Measurements from ENCODE around the gene CABP7. TPM values are rescaled to one million over a fixed set of nuclear protein-coding genes. Genes with fewer than 3 reads are reported as not detected.

CABP7 gene
- total RNA-seq, 1 donor from 2014 or later = 0.12 TPM

DNA sequence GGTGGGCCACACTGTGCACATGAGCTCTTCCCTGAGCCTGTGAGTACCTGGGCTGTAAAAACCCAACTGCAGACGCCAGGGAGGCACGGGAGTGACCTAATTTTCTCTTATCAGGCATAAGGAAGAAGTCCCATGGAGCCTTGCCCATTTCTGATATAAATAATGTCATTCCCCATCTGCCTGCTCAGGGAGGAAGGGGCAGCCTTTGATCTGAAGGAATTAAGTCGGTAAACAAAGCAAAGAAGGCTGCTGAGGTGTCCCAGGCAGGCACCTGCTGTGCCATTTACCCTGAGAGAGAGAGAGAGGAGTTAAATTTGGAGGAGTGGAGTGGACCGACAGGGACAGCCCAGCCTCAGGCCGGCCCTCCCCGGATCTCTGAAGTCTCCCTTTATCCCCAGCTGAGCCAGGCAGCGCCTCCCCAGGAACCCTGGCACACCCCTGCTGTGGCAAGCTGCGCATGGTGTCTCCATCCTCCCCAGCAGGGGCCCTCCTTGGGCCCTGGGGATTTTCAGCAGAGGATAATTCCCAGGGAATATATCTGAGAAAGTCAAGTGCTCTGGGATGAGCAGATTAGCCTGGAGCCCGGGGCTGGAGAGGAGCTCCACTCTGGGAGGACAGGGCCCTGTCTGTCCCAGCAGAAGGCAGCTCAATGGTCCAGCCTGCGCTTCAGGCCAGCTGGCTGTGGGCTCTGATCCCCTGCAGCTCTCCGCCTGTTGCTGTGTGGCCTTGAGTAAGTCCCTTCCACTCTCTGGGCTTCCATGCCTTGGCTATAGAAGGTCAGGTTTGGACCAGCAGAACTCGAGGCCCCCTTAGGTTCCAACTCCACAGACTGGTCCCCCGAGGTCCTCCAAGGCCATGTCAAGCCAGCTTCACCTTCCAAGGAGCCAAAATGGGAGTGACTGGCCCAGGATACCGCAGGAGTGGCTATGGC is 17.5 kb upstream of the CABP7 start:
- TF ChIP-seq, protein P1, sequence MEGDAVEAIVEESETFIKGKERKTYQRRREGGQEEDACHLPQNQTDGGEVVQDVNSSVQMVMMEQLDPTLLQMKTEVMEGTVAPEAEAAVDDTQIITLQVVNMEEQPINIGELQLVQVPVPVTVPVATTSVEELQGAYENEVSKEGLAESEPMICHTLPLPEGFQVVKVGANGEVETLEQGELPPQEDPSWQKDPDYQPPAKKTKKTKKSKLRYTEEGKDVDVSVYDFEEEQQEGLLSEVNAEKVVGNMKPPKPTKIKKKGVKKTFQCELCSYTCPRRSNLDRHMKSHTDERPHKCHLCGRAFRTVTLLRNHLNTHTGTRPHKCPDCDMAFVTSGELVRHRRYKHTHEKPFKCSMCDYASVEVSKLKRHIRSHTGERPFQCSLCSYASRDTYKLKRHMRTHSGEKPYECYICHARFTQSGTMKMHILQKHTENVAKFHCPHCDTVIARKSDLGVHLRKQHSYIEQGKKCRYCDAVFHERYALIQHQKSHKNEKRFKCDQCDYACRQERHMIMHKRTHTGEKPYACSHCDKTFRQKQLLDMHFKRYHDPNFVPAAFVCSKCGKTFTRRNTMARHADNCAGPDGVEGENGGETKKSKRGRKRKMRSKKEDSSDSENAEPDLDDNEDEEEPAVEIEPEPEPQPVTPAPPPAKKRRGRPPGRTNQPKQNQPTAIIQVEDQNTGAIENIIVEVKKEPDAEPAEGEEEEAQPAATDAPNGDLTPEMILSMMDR (IDR thresholded peaks at IDR 0.05; ENCODE audit: unreplicated experiment) = no peak
- Mint-ChIP-seq H3K9me3 (ENCODE audit: low read depth) (no peaks in the 10 kb centered on the region), H3K4me1 (ENCODE audit: low read depth) (peaks cover 30% of the 10 kb centered on the region), H3K27me3 (peaks cover 13% of the 10 kb centered on the region), H3K4me3 (ENCODE audit: low read depth) (peak overlapping the region; percentile 57), H3K36me3 (ENCODE audit: insufficient read depth) (no peaks in the 10 kb centered on the region), H3K27ac (peak overlapping the region; percentile 76)
- DNase-seq (ENCODE audit: low spot score, unreplicated experiment) = no peak

GRCh38 chr22:29702931-29703501 is 16.8 kb upstream of the CABP7 start:
- TF ChIP-seq, protein P1 (IDR thresholded peaks at IDR 0.05; ENCODE audit: unreplicated experiment) = no peak
- H3K27me3 Mint-ChIP-seq = peaks cover 16% of the 10 kb centered on the region
- no peaks in the 10 kb centered on the region for H3K9me3 Mint-ChIP-seq (ENCODE audit: low read depth)
- DNase-seq (ENCODE audit: low spot score, unreplicated experiment) = no peak
- H3K27ac Mint-ChIP-seq = no peak overlapping the region
- no peaks in the 10 kb centered on the region for H3K36me3 Mint-ChIP-seq (ENCODE audit: insufficient read depth)
- no peak overlapping the region for H3K4me3 Mint-ChIP-seq (ENCODE audit: low read depth)
- H3K4me1 Mint-ChIP-seq (ENCODE audit: low read depth) = peaks cover 30% of the 10 kb centered on the region

DNA sequence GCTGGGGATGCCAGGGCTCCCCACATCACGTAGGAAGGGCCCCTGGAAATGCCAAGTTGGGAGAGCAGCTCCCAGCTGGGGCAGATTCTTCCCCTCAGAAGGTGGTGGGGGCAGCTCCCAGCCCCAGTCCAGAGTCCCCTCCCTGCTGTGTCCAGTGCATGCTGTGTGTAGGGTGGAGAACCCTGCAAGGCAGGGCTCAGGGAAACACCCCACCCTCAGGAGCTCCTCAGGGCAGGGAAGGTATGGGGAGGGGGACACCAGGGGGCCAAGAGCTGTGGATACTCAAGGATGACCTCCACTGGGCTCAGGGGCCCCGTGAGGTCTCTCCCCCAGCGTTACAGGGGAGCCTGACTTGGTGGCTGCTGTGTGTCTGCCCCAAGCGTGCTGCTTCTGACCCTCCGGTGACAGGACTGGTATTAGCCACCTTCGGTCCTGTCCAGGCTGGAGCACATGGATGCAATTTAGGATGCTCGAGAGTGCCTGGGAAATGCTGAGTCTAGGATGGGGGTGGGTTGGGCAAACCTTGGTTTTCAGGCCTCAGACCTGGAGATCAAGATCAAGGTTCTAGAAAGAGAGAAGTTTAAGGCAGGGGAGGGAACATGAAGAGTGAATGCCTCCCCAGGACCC is 16.1 kb upstream of the CABP7 start:
- TF ChIP-seq, protein P1 (IDR thresholded peaks at IDR 0.05; ENCODE audit: unreplicated experiment) = no peak
- Mint-ChIP-seq H3K36me3 (ENCODE audit: insufficient read depth) (no peaks in the 10 kb centered on the region), H3K4me3 (ENCODE audit: low read depth) (no peak overlapping the region), H3K27me3 (peaks cover 21% of the 10 kb centered on the region), H3K27ac (no peak overlapping the region), H3K9me3 (ENCODE audit: low read depth) (no peaks in the 10 kb centered on the region), H3K4me1 (ENCODE audit: low read depth) (peaks cover 30% of the 10 kb centered on the region)
- no peak for DNase-seq (ENCODE audit: low spot score, unreplicated experiment)

GRCh38 chr22:29704528-29705285 is 15.1 kb upstream of the CABP7 start:
- TF ChIP-seq, protein P1 (IDR thresholded peaks at IDR 0.05; ENCODE audit: unreplicated experiment) = no peak
- Mint-ChIP-seq H3K9me3 (ENCODE audit: low read depth) (no peaks in the 10 kb centered on the region), H3K4me3 (ENCODE audit: low read depth) (no peak overlapping the region), H3K27me3 (peaks cover 22% of the 10 kb centered on the region), H3K27ac (no peak overlapping the region), H3K4me1 (ENCODE audit: low read depth) (peaks cover 30% of the 10 kb centered on the region), H3K36me3 (ENCODE audit: insufficient read depth) (no peaks in the 10 kb centered on the region)
- DNase-seq (ENCODE audit: low spot score, unreplicated experiment) = no peak

GRCh38 chr22:29705651-29706050 is 14.2 kb upstream of the CABP7 start:
- H3K27me3 Mint-ChIP-seq = peaks cover 22% of the 10 kb centered on the region
- DNase-seq (ENCODE audit: low spot score, unreplicated experiment) = no peak
- H3K4me1 Mint-ChIP-seq (ENCODE audit: low read depth) = peaks cover 27% of the 10 kb centered on the region

More at GRCh38 chr22:29705651-29706050, 14.2 kb upstream of the CABP7 start:
- no peak overlapping the region for H3K4me3 Mint-ChIP-seq (ENCODE audit: low read depth)
- no peaks in the 10 kb centered on the region for H3K36me3 Mint-ChIP-seq (ENCODE audit: insufficient read depth)
- TF ChIP-seq, protein P1 (IDR thresholded peaks at IDR 0.05; ENCODE audit: unreplicated experiment) = no peak
- H3K9me3 Mint-ChIP-seq (ENCODE audit: low read depth) = no peaks in the 10 kb centered on the region
- H3K27ac Mint-ChIP-seq = no peak overlapping the region
